ENCODE measurements around the gene RYR2. TPM values are rescaled to one million over a fixed set of nuclear protein-coding genes. Genes with fewer than 3 reads are reported as not detected.

The RYR2 gene
- total RNA-seq, 6 experiments from 2014 or later, result 0.05 to 0.17 TPM; not detected in 4

DNA sequence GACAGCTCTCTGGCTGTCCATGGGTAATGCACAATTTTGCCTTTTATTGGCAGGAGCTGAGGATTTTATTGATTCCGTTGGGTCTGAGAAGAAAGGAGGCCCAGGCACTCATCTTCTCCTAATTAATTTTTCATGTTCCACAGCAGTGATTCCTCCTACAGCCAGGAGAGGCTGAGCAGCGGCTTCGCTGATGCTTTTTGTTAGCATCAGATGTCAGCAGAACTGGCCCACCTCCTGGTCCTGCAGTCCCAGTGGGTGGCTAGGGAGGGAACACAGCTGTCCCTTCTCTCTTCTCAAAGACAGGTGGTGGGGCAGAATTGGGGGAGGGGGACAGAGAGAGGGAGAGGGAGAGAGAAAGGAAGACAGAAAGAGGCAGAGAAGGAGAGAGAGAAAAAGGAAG is 43.4 kb upstream of the RYR2 start:
- H3K27ac Mint-ChIP-seq, result no peak overlapping the region
- DNase-seq, result no peak
- TF ChIP-seq, protein P1, sequence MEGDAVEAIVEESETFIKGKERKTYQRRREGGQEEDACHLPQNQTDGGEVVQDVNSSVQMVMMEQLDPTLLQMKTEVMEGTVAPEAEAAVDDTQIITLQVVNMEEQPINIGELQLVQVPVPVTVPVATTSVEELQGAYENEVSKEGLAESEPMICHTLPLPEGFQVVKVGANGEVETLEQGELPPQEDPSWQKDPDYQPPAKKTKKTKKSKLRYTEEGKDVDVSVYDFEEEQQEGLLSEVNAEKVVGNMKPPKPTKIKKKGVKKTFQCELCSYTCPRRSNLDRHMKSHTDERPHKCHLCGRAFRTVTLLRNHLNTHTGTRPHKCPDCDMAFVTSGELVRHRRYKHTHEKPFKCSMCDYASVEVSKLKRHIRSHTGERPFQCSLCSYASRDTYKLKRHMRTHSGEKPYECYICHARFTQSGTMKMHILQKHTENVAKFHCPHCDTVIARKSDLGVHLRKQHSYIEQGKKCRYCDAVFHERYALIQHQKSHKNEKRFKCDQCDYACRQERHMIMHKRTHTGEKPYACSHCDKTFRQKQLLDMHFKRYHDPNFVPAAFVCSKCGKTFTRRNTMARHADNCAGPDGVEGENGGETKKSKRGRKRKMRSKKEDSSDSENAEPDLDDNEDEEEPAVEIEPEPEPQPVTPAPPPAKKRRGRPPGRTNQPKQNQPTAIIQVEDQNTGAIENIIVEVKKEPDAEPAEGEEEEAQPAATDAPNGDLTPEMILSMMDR (IDR thresholded peaks at IDR 0.05), result no peak
- H3K4me1 Mint-ChIP-seq (ENCODE audit: low read depth), result no peaks in the 10 kb centered on the region
- H3K27me3 Mint-ChIP-seq (ENCODE audit: insufficient read depth), result no peaks in the 10 kb centered on the region; the same call in 1 of the 2 replicates
- no peaks in the 10 kb centered on the region for H3K36me3 Mint-ChIP-seq (ENCODE audit: low read depth)
- H3K9me3 Mint-ChIP-seq, result peaks cover 58% of the 10 kb centered on the region
- H3K4me3 Mint-ChIP-seq, result no peak overlapping the region

GRCh38 chr1:237000191-237000590 is 41.8 kb upstream of the RYR2 start:
- H3K9me3 Mint-ChIP-seq, result peaks cover 47% of the 10 kb centered on the region
- no peak for DNase-seq
- H3K27me3 Mint-ChIP-seq (ENCODE audit: insufficient read depth), result no peaks in the 10 kb centered on the region; the same call in 1 of the 2 replicates
- TF ChIP-seq, protein P1 (IDR thresholded peaks at IDR 0.05), result no peak
- no peaks in the 10 kb centered on the region for H3K4me1 Mint-ChIP-seq (ENCODE audit: low read depth)
- no peak overlapping the region for H3K4me3 Mint-ChIP-seq
- H3K36me3 Mint-ChIP-seq (ENCODE audit: low read depth), result no peaks in the 10 kb centered on the region
- H3K27ac Mint-ChIP-seq, result no peak overlapping the region

- no peak overlapping the region for H3K4me3 Mint-ChIP-seq
- no peak for DNase-seq
- TF ChIP-seq, protein P1 (IDR thresholded peaks at IDR 0.05), result no peak
- no peaks in the 10 kb centered on the region for H3K36me3 Mint-ChIP-seq (ENCODE audit: low read depth)
- H3K27ac Mint-ChIP-seq, result no peak overlapping the region
- no peaks in the 10 kb centered on the region for H3K4me1 Mint-ChIP-seq (ENCODE audit: low read depth)
- H3K9me3 Mint-ChIP-seq, result peaks cover 33% of the 10 kb centered on the region
- H3K27me3 Mint-ChIP-seq (ENCODE audit: insufficient read depth), result no peaks in the 10 kb centered on the region
Observed at GRCh38 chr1:237003516-237003915, 38.5 kb upstream of the RYR2 start.

DNA sequence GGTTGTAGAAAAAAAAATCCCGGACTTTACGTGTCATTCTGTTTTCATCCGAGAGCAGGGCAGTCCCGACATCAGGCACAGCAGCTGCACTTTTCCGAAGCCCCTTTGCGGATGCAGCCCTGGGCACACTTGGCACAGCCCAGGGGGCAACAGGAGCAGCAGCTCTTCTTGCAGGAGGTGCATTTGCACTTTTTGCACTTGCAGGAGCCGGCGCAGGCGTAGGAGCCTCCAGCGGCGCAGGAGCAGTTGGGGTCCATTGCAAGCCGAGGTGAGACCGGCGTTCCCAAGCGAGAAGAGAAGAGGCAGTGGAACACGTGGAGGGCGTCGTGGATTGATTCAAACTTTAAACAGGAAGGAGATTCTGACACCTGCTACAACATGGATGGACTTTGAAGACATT is 37.9 kb upstream of the RYR2 start, which contains the start of gene MT1HL1:
Gene MT1HL1, minus strand, starts transcription at position 326 of the 400 bp plus-strand sequence. Its CDS starts 69 bp downstream, at position 257.
- Mint-ChIP-seq H3K27ac (no peak within 1 kb of the TSS), H3K9me3 (peaks cover 39% of the 10 kb centered on the region), H3K4me3 (no peak within 1 kb of the TSS), H3K27me3 (ENCODE audit: insufficient read depth) (no peaks in the 10 kb centered on the region), H3K4me1 (ENCODE audit: low read depth) (no peaks in the 10 kb centered on the region), H3K36me3 (ENCODE audit: low read depth) (no peaks in the 10 kb centered on the region)
- TF ChIP-seq, protein P1 (IDR thresholded peaks at IDR 0.05), result no peak
- no peak for DNase-seq

GRCh38 chr1:237005674-237006073 is 36.3 kb upstream of the RYR2 start:
- Mint-ChIP-seq H3K4me1 (ENCODE audit: low read depth) (no peaks in the 10 kb centered on the region), H3K36me3 (ENCODE audit: low read depth) (no peaks in the 10 kb centered on the region), H3K4me3 (no peak overlapping the region), H3K27me3 (ENCODE audit: insufficient read depth) (no peaks in the 10 kb centered on the region), H3K9me3 (peaks cover 47% of the 10 kb centered on the region), H3K27ac (no peak overlapping the region)
- no peak for DNase-seq
- TF ChIP-seq, protein P1 (IDR thresholded peaks at IDR 0.05), result no peak
